OCI-LY3 (cell line): Measurements from ENCODE around the gene FBXO46.

ENCODE experiments used
- H2AFZ ChIP-seq: fragments of 200-600, 300-600 bp; shearing (Covaris generic); 2 replicates; pipeline ENCODE4 v1.6.0; 2014; ENCODE audit warnings: antibody characterized with exemption, low read depth, low read length
- H3K27ac ChIP-seq: fragments of 200-600, 300-600 bp; sonication (generic); 2 replicates; pipeline ENCODE4 v1.5.1; 2014; ENCODE audit warnings: mild to moderate bottlenecking, low read length, moderate library complexity, mixed read lengths
- H3K27me3 ChIP-seq: fragments of 200-600, 300-600 bp; sonication (generic); 2 replicates; pipeline ENCODE4 v1.6.1; 2014; ENCODE audit warnings: low read depth, low read length, mixed read lengths
- H3K36me3 ChIP-seq: fragments of 200-600, 300-600 bp; sonication (generic); replicated peaks from 2 replicates; pipeline ENCODE3; 2014; ENCODE audit warnings: low read depth, low read length, mixed read lengths
- H3K4me1 ChIP-seq: fragments of 300-600, 200-600 bp; sonication (generic); 2 replicates; pipeline ENCODE4 v1.6.1; 2014; ENCODE audit warnings: low read length, mixed read lengths
- H3K4me2 ChIP-seq: fragments of 200-600, 300-600 bp; sonication (generic); 2 replicates; pipeline ENCODE4 v1.6.1; 2014; ENCODE audit warnings: low read length, mixed read lengths
- H3K4me3 ChIP-seq: fragments of 300-600, 200-600 bp; sonication (generic); 2 replicates; pipeline ENCODE4 v1.5.1; 2014; ENCODE audit warnings: antibody characterized with exemption, mild to moderate bottlenecking, low read length, moderate library complexity
- H3K79me2 ChIP-seq: fragments of 300-600, 200-600 bp; shearing (Covaris generic); 2 replicates; pipeline ENCODE4 v1.6.1; 2014; ENCODE audit warnings: mild to moderate bottlenecking, low read length, mixed read lengths
- H3K9ac ChIP-seq: fragments of 300-600, 200-600 bp; shearing (Covaris generic); 2 replicates; pipeline ENCODE4 v1.6.0; 2014; ENCODE audit warnings: mild to moderate bottlenecking, low read length, moderate library complexity
- H3K9me3 ChIP-seq: fragments of 200-600, 300-600 bp; shearing (Covaris generic); 2 replicates; pipeline ENCODE4 v1.6.1; 2014; ENCODE audit warnings: low read length, mixed read lengths; ENCODE audit not compliant: insufficient read depth
- H4K20me1 ChIP-seq: fragments of 200-600, 300-600 bp; sonication (generic); 2 replicates; pipeline ENCODE4 v1.6.1; 2016; ENCODE audit warnings: low read length, mixed read lengths; ENCODE audit not compliant: insufficient read depth
- EZH2phosphoT487 ChIP-seq: fragments of 200-600 bp; shearing (Covaris generic); IDR thresholded peaks from 2 replicates; pipeline ENCODE4 v1.6.1; 2018; ENCODE audit warnings: antibody characterized with exemption, mixed run types, low read depth
- TF ChIP-seq, protein P1 (sequence below): fragments of 200-600, 300-600 bp; sonication (generic); IDR thresholded peaks from 2 replicates; pipeline ENCODE4 v1.5.1; 2014; ENCODE audit warnings: antibody characterized with exemption, low read length, low read depth

The FBXO46 gene

DNA sequence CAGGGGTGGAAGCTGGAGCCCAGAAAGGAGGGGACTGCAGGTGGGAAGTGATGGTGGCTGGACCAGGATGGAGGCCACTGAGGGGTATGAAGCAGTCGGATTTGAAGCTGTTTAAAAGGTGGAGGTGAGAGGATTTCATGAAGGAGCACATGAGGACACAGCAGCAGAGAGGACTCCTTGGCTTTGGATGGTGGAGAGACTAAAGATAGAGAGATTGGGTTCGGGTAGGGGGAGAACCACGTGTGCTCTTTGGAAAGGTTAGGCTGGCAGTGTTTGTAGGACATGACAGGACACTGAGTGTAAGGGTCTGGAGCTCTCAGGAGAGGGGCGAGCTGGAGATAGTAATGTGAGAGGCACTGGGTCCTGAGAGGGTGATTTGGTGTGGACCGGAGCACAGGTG lies 47.8 kb downstream of the FBXO46 start:
- Histone ChIP-seq H3K79me2 (no peaks in the 10 kb centered on the region), H3K9ac (no peak overlapping the region), H3K4me3 (no peak overlapping the region), H3K9me3 (no peaks in the 10 kb centered on the region), H3K4me2 (no peak overlapping the region), H4K20me1 (no peaks in the 10 kb centered on the region), H3K4me1 (peaks cover 5% of the 10 kb centered on the region), H3K36me3 (peaks cover 27% of the 10 kb centered on the region), H3K27ac (no peak overlapping the region), H2AFZ (no peak overlapping the region), H3K27me3 (no peaks in the 10 kb centered on the region)
- no peak for TF ChIP-seq EZH2phosphoT487
- TF ChIP-seq, protein P1, sequence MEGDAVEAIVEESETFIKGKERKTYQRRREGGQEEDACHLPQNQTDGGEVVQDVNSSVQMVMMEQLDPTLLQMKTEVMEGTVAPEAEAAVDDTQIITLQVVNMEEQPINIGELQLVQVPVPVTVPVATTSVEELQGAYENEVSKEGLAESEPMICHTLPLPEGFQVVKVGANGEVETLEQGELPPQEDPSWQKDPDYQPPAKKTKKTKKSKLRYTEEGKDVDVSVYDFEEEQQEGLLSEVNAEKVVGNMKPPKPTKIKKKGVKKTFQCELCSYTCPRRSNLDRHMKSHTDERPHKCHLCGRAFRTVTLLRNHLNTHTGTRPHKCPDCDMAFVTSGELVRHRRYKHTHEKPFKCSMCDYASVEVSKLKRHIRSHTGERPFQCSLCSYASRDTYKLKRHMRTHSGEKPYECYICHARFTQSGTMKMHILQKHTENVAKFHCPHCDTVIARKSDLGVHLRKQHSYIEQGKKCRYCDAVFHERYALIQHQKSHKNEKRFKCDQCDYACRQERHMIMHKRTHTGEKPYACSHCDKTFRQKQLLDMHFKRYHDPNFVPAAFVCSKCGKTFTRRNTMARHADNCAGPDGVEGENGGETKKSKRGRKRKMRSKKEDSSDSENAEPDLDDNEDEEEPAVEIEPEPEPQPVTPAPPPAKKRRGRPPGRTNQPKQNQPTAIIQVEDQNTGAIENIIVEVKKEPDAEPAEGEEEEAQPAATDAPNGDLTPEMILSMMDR: no peak

- Histone ChIP-seq H3K4me2 (peak overlapping the region; percentile 79), H3K36me3 (peaks cover 19% of the 10 kb centered on the region), H3K79me2 (no peaks in the 10 kb centered on the region), H2AFZ (no peak overlapping the region), H4K20me1 (no peaks in the 10 kb centered on the region), H3K9ac (no peak overlapping the region), H3K4me1 (peaks cover 5% of the 10 kb centered on the region), H3K27me3 (no peaks in the 10 kb centered on the region), H3K27ac (no peak overlapping the region), H3K9me3 (no peaks in the 10 kb centered on the region), H3K4me3 (peak overlapping the region; percentile 75)
- TF ChIP-seq, protein P1: no peak
- TF ChIP-seq EZH2phosphoT487: no peak
Observed at GRCh38 chr19:45682117-45682516, 48.6 kb downstream of the FBXO46 start.

DNA sequence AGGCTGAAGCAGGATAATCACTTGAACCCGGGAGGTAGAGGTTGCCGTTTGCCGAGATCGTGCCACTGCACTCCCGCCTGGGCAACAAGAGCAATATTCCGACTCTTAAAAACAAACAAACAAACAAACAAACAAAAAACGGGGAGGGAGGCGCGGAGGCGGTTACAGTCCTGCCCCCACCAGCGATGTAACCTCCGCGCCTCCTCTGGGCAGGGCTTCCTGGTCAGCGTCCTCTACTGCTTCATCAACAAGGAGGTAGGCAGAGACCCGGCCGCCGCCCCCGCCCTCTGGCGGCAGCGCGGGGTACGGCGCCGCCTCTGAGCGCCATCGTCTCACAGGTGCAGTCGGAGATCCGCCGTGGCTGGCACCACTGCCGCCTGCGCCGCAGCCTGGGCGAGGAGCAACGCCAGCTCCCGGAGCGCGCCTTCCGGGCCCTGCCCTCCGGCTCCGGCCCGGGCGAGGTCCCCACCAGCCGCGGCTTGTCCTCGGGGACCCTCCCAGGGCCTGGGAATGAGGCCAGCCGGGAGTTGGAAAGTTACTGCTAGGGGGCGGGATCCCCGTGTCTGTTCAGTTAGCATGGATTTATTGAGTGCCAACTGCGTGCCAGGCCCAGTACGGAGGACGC lies 49.2 kb downstream of the FBXO46 start:
- H3K9ac ChIP-seq: peak overlapping the region; percentile 54
- no peak overlapping the region for H3K27ac ChIP-seq

More for the DNA sequence above, 49.2 kb downstream of the FBXO46 start:
- Histone ChIP-seq H4K20me1 (no peaks in the 10 kb centered on the region), H2AFZ (peak overlapping the region; percentile 75), H3K9me3 (no peaks in the 10 kb centered on the region), H3K4me2 (peak overlapping the region; percentile 79), H3K4me1 (peaks cover 5% of the 10 kb centered on the region), H3K79me2 (no peaks in the 10 kb centered on the region), H3K4me3 (peak overlapping the region; percentile 75), H3K27me3 (no peaks in the 10 kb centered on the region), H3K36me3 (peaks cover 16% of the 10 kb centered on the region)
- no peak for TF ChIP-seq EZH2phosphoT487
- TF ChIP-seq, protein P1: peak; percentile 89
